WERI-Rb-1 (cell line): Measurements from ENCODE around the gene KANSL3.
A peak's percentile ranks its signal among the peaks of the same experiment; 100 is the strongest.

ENCODE experiments used
- DNase-seq: peaks from one replicate; pipeline ENCODE4 v3.0.0-alpha.2; 2020
- H3K27ac ChIP-seq: fragments of 250-450 bp; sonication (Bioruptor Pico); 2 replicates; pipeline ENCODE4 v1.5.1; 2020; ENCODE audit warnings: mild to moderate bottlenecking, moderate library complexity
- H3K27me3 ChIP-seq: fragments of 250-450 bp; sonication (Bioruptor Pico); 2 replicates; pipeline ENCODE4 v1.5.1; 2021; ENCODE audit warnings: mild to moderate bottlenecking, low read depth, moderate library complexity; ENCODE audit not compliant: insufficient read depth, severe bottlenecking
- H3K36me3 ChIP-seq: fragments of 250-450 bp; sonication (Bioruptor Pico); 2 replicates; pipeline ENCODE4 v1.5.1; 2020; ENCODE audit warnings: mild to moderate bottlenecking, moderate library complexity
- H3K4me3 ChIP-seq: 2 replicates; pipeline ENCODE4 v1.5.1; 2011; ENCODE audit warnings: low read depth, mild to moderate bottlenecking, control low read depth, low read length
- H3K9me3 ChIP-seq: fragments of 250-450 bp; sonication (Bioruptor Pico); 2 replicates; pipeline ENCODE4 v1.5.1; 2021; ENCODE audit warnings: mild to moderate bottlenecking, moderate library complexity; ENCODE audit not compliant: severe bottlenecking
- TF ChIP-seq, protein P1 (sequence below): IDR thresholded peaks from 2 replicates; pipeline ENCODE4 v1.5.1; 2011; ENCODE audit warnings: low read depth, mild to moderate bottlenecking, control low read depth, inconsistent platforms, low read length

Gene KANSL3

DNA sequence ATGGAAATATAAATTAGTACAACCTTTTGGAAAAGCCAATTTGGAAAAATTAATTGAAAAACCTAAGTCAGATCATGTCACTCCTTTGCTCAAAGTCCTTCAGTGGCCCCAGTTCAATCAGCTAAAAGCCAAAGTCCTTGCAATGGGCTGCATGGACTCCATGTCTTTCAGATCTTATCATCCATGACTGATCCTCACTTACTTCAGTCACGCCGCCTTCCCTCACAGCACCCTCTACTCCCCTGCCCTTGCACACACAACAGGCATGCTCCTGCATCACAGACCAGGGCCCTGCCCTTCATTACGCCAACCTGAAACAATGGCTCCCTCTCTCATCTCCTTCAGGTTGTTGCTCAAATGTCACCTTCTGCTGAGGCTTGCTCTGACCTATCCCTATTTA lies 15.6 kb downstream of the KANSL3 start:
- H3K9me3 ChIP-seq: no peaks in the 10 kb centered on the region
- H3K36me3 ChIP-seq: peaks cover 48% of the 10 kb centered on the region
- no peak overlapping the region for H3K27ac ChIP-seq
- no peaks in the 10 kb centered on the region for H3K27me3 ChIP-seq
- no peak overlapping the region for H3K4me3 ChIP-seq
- TF ChIP-seq, protein P1, sequence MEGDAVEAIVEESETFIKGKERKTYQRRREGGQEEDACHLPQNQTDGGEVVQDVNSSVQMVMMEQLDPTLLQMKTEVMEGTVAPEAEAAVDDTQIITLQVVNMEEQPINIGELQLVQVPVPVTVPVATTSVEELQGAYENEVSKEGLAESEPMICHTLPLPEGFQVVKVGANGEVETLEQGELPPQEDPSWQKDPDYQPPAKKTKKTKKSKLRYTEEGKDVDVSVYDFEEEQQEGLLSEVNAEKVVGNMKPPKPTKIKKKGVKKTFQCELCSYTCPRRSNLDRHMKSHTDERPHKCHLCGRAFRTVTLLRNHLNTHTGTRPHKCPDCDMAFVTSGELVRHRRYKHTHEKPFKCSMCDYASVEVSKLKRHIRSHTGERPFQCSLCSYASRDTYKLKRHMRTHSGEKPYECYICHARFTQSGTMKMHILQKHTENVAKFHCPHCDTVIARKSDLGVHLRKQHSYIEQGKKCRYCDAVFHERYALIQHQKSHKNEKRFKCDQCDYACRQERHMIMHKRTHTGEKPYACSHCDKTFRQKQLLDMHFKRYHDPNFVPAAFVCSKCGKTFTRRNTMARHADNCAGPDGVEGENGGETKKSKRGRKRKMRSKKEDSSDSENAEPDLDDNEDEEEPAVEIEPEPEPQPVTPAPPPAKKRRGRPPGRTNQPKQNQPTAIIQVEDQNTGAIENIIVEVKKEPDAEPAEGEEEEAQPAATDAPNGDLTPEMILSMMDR: no peak
- peak; percentile 58 for DNase-seq

DNA sequence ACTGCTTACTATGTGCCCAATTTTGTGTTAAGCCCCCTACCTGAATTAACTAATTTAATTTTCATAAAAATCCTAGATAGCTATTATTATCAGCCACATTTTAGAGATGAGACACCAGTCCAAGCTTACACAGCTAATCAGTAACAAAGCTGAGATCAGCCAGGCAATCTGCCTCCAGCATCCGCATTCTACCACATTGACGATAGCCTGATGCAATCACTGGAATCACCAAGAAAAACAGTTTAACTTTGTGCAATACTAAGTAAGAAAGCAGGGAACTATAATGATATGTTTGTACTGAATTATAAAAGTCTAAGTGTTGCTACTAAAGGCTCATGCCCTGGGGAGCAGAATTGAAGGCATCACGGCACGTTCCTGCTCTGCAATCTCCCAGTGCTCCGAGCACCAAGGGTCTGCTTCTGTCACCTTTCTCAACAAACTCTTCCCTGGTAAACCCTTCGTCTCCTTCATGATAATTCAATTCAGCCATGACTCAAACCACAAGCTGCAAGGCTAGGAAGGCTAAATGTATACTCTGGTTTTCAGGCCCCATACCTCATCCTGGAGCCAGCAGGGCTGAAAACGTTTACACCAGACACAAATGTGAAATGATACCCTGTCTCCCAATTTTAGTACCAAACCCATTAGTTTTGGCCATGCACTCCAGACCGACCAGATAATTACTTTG lies 19.4 kb downstream of the KANSL3 start:
- TF ChIP-seq, protein P1: no peak
- Histone ChIP-seq H3K9me3 (no peaks in the 10 kb centered on the region), H3K27ac (no peak overlapping the region), H3K36me3 (peaks cover 57% of the 10 kb centered on the region), H3K4me3 (no peak overlapping the region), H3K27me3 (no peaks in the 10 kb centered on the region)
- no peak for DNase-seq

DNA sequence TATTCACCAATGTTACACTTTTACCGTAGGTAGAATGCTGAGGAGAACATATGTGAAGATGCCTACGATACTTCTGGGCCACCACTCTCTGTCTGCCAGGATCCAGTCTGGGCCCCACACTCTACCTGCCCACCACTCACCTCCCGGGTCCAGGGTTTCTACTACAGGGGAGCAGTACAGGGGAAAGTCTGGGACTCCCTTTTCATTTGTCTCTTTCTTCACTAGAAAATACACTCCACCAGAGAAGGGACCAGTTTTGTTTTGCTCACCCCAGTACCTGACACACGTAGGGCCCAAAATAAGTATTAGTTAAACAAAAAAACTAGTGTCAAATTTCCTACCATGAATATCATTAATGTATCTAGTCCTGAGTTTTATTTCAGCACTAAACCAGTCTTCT lies 21.1 kb downstream of the KANSL3 start:
- TF ChIP-seq, protein P1: no peak
- Histone ChIP-seq H3K27ac (no peak overlapping the region), H3K4me3 (no peak overlapping the region), H3K9me3 (no peaks in the 10 kb centered on the region), H3K36me3 (peaks cover 66% of the 10 kb centered on the region), H3K27me3 (no peaks in the 10 kb centered on the region)
- no peak for DNase-seq

DNA sequence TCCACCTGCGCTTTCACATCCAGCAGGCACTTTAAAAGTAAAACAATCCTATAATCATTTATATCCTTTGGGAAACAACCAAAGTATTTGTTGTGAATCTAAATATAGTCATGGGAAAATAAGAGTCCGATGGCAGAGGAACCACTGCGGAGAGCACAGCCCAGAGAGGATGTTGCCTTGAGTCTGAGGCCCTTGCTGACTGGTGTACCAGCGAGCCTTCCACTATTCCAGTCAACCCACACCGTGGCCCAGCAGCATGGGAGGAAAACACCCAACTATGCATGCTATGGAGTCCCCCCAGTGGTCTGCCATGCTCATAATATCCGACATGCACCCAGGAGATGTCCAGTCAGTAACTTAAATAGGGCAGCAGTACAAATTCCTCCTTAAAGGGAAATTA lies 21.6 kb downstream of the KANSL3 start:
- Histone ChIP-seq H3K36me3 (peaks cover 67% of the 10 kb centered on the region), H3K27ac (no peak overlapping the region)
- DNase-seq: no peak

DNA sequence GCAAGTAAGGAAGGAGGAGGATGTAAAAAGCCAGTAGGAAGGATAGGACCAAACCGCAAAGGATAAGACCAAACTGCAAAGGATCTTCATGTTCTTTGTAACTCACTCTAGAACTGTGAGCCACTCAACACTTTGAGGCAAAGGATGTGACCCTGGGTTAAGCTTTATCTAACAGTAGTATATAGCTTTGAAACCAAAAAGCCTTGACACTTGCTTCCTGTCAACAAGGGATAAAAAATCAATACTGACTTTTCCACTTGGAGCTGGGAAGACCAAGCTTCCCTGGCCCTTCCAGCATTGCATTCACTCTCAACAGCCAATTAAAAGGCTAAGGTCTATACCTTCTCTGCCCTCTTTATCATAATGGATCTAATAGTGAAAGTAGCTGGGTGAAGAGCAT lies 22.0 kb downstream of the KANSL3 start:
- TF ChIP-seq, protein P1: no peak
- no peak overlapping the region for H3K27ac ChIP-seq
- peaks cover 71% of the 10 kb centered on the region for H3K36me3 ChIP-seq
- H3K27me3 ChIP-seq: no peaks in the 10 kb centered on the region
- no peak for DNase-seq
- no peaks in the 10 kb centered on the region for H3K9me3 ChIP-seq
- H3K4me3 ChIP-seq: no peak overlapping the region

More for the DNA sequence above, 21.6 kb downstream of the KANSL3 start:
- H3K27me3 ChIP-seq: no peaks in the 10 kb centered on the region
- TF ChIP-seq, protein P1: no peak
- no peak overlapping the region for H3K4me3 ChIP-seq
- H3K9me3 ChIP-seq: no peaks in the 10 kb centered on the region
